Myocyte (in vitro differentiated cells): ENCODE data around the gene AKR1D1. TPM values are rescaled to one million over a fixed set of nuclear protein-coding genes. Genes with fewer than 3 reads are reported as not detected.

ENCODE experiments used
- DNase-seq: peaks from one replicate; pipeline ENCODE4 v3.0.0-alpha.2; 2012; ENCODE audit warnings: low read depth
- total RNA-seq: library from RNA; depleted of rRNA; stranded (reverse); fragments of >200 nt; gene quantifications from 2 replicates; pipeline ENCODE4 v1.2.3, GENCODE V29; 2014

The AKR1D1 gene
- total RNA-seq, 1 donor from 2014 or later: not detected

DNA sequence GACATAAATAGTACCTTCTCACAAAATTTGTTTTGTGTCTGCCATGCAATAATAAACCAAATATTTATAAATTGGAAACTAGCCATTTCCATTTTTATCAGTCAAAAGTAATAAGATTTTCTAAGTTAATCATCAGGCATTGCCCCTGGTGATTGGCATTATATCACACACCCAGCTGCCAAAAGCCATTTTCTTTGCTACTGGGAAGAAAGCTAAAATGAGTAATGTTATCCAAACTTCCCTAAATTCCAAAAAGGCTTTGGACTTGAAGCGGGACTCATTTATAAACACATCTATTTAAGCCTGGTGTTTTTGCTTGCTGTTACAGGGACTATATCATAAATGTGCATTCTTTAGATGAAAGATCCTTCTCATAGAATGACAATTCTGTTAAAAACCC, 86.0 kb downstream of the AKR1D1 start:
- no peak for DNase-seq

DNA sequence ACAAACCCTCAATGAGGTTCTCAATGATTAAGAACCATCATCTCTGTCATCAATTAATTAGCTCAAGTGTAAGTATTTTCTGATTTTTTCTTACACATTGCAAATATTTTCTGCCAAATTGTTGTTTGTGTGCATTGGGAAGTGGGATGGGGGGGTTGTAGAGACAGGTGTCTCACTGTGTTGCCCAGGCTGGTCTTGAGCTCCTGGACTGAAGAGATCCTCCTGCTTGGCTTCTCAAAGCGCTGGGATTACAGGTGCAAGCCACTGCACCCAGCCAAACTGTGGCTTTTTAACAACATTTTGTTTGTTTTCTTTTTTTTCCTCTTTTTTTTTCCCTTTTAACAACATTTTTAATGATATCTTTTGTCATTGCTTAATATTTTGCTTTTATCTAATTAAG, 87.5 kb downstream of the AKR1D1 start:
- DNase-seq: no peak

DNA sequence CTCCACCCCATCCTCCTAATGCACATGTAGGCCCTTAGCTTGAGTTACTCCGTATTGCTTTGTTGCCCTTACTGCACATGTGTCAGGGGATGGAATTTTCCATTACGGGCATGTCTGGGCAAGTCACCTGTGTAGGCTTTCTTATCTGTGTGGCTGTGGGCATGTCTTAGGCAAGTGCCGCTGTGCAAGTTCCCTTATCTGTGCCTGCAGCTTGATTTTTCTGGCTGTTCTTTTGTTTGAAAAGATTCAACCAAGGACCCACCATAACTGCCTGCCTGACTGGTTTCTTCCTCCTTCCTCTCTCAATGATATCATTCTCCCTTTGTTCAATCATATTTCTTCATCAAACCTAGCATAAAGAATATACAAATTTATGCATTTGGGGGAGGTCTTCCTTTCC, 88.5 kb downstream of the AKR1D1 start:
- DNase-seq: no peak

DNA sequence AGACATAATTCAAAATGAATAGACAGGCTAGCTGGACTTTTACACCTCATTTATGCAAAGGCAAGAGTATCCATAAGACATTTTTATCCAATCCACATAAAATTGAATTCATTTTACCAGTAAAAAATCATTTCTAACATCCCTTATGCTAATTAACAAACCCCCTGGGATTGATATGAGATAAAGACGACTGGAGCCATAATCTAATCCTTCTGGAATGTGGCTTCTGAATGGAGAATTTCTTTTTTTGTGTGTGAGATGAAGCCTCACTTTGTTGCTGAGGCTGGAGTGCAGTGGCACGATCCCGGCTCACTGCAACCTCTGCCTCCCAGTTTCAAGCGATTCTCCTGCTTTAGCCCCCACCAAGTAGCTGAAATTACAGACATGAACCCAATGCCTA, 90.4 kb downstream of the AKR1D1 start:
- DNase-seq: no peak

DNA sequence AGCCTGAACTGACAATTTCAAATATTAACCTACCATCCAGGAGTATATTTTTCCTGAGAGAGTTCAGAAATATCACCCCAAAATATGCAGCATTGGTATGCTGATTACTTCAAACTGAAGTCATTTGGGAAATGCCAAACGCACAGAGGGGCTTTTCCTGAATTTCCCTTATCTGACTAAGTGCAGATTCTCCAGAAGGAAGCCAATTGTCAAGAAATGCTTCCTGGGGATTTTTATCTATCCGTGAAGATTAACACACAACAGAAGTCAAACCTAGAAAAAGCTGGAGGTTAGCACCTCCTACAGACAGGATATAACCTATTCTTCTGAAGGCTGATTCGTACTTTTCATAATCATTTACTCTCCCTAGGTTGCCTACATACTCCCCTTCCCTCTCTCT, 91.0 kb downstream of the AKR1D1 start:
- DNase-seq: no peak

DNA sequence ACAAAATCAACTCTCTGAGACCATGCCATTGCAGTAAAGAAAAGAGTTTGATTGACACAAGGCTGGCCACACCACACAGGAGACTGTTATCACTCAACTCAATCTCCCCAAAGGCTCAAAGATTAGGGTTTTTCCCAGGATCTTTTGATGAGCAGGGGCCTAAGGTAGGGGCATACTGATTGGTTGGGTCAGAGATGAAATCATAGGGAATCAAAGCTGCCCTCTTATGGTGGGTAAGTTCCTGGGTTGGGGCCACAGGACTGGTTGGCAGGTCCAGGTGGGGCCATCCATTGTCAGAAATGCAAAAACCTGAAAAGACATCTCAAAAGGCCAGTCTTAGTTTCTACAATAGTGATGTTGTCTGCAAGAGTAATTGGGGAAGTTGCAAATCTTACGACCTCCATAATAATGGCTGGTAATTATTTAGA, 91.6 kb downstream of the AKR1D1 start:
- no peak for DNase-seq

Other genes with a start within 250 kb of the AKR1D1 start
- 2.3 and 7.9 TPM in 2 replicates for gene DGKI, start 229.5 kb upstream of the AKR1D1 start, total RNA-seq
- gene CREB3L2, start 74.4 kb upstream of the AKR1D1 start, total RNA-seq: 21.2 and 31.3 TPM in 2 replicates